SK-N-DZ (cell line): ENCODE measurements around the gene LRG1. TPM values are rescaled to one million over a fixed set of nuclear protein-coding genes. Genes with fewer than 3 reads are reported as not detected.

ENCODE experiments used
- DNase-seq: peaks from one replicate; pipeline ENCODE4 v3.0.0-alpha.2; 2015; ENCODE audit warnings: low spot score
- polyA plus RNA-seq, 2 experiments: library from polyadenylated mRNA; depleted of rRNA; stranded (reverse); fragments of >200 nt; gene quantifications; 2 replicates each; pipeline ENCODE4 v1.2.3, GENCODE V29; 2014

Gene LRG1
- not detected in 2 replicates for polyA plus RNA-seq (2014; cell fraction: cytosol; rRNA removed)
- not detected in 2 replicates for polyA plus RNA-seq (2014; cell fraction: nucleus; rRNA removed)

- no peak for DNase-seq
Observed at GRCh38 chr19:4539693-4540581, at the start of gene LRG1. TSS of gene LRG1 (minus strand) at chr19:4540036. CDS start at chr19:4540013, 23 bp downstream.

GRCh38 chr19:4588291-4588761 lies 48.5 kb upstream of the LRG1 start:
- DNase-seq, result no peak

- DNase-seq, result no peak
Observed at GRCh38 chr19:4587527-4587926, 47.7 kb upstream of the LRG1 start.

- no peak for DNase-seq
Observed at GRCh38 chr19:4586691-4587090, 46.9 kb upstream of the LRG1 start.

GRCh38 chr19:4586245-4586644 lies 46.4 kb upstream of the LRG1 start:
- no peak for DNase-seq

GRCh38 chr19:4585556-4585955 lies 45.7 kb upstream of the LRG1 start:
- no peak for DNase-seq

- DNase-seq, result no peak
Observed at GRCh38 chr19:4584670-4585460, 45.0 kb upstream of the LRG1 start.

- no peak for DNase-seq
Observed at GRCh38 chr19:4583961-4584669, 44.3 kb upstream of the LRG1 start.

- DNase-seq, result no peak
Observed at GRCh38 chr19:4582980-4583842, 43.4 kb upstream of the LRG1 start.

- no peak for DNase-seq
Observed at GRCh38 chr19:4581666-4582553, 42.1 kb upstream of the LRG1 start.

GRCh38 chr19:4580961-4581665 lies 41.3 kb upstream of the LRG1 start:
- no peak for DNase-seq

- DNase-seq, result no peak
Observed at GRCh38 chr19:4580021-4580901, 40.4 kb upstream of the LRG1 start.

GRCh38 chr19:4579389-4579788 lies 39.6 kb upstream of the LRG1 start:
- no peak for DNase-seq

- DNase-seq, result no peak
Observed at GRCh38 chr19:4578552-4579248, 38.9 kb upstream of the LRG1 start.

- DNase-seq, result no peak
Observed at GRCh38 chr19:4577020-4577782, 37.4 kb upstream of the LRG1 start.
